ENCODE data around the gene PCDHGB5. TPM values are rescaled to one million over a fixed set of nuclear protein-coding genes. Genes with fewer than 3 reads are reported as not detected.
"Not testable (repeated sequence)": the region's sequence is repeated elsewhere in the genome, so short reads cannot be mapped to it uniquely, and the experiment has no call there.

Gene PCDHGB5
- total RNA-seq, 2 experiments from 2014 or later = not detected

DNA sequence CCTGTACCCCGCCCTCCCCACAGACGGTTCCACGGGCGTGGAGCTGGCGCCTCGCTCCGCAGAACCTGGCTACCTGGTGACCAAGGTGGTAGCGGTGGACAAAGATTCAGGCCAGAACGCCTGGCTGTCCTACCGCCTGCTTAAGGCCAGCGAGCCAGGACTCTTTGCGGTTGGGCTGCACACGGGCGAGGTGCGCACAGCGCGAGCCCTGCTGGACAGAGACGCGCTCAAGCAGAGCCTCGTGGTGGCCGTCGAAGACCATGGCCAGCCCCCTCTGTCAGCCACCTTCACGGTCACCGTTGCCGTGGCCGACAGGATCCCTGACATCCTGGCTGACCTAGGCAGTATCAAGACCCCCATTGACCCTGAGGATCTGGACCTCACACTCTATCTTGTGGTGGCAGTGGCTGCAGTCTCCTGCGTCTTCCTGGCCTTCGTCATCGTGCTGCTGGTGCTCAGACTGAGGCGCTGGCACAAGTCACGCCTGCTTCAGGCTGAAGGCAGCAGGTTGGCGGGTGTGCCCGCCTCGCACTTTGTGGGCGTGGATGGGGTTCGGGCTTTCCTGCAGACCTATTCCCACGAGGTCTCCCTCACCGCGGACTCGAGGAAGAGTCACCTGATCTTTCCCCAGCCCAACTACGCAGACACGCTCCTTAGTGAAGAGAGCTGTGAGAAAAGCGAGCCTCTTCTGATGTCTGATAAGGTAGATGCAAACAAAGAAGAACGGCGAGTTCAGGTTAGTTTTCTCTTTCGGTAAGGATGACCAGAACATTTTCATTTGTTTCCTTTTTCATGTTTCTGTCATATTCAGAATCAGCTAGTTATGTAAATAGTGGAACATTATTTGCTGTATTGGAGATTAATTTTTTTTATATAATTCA, 31.5 kb upstream of the PCDHGB5 start:
- Mint-ChIP-seq H3K36me3 (peaks cover 5% of the 10 kb centered on the region), H3K4me3 (no peak overlapping the region), H3K9me3 (ENCODE audit: low read depth) (peaks cover 13% of the 10 kb centered on the region), H3K27me3 (peaks cover 77% of the 10 kb centered on the region), H3K27ac (no peak overlapping the region), H3K4me1 (peaks cover 2% of the 10 kb centered on the region)
- no peak for ATAC-seq
- no peak for DNase-seq
- CTCF ChIA-PET = interaction anchor here (0.7 kb wide), 1 partner anchor 189 kb away, joined by 3 read pairs; the partner anchor contains the start of gene PCDHB8

DNA sequence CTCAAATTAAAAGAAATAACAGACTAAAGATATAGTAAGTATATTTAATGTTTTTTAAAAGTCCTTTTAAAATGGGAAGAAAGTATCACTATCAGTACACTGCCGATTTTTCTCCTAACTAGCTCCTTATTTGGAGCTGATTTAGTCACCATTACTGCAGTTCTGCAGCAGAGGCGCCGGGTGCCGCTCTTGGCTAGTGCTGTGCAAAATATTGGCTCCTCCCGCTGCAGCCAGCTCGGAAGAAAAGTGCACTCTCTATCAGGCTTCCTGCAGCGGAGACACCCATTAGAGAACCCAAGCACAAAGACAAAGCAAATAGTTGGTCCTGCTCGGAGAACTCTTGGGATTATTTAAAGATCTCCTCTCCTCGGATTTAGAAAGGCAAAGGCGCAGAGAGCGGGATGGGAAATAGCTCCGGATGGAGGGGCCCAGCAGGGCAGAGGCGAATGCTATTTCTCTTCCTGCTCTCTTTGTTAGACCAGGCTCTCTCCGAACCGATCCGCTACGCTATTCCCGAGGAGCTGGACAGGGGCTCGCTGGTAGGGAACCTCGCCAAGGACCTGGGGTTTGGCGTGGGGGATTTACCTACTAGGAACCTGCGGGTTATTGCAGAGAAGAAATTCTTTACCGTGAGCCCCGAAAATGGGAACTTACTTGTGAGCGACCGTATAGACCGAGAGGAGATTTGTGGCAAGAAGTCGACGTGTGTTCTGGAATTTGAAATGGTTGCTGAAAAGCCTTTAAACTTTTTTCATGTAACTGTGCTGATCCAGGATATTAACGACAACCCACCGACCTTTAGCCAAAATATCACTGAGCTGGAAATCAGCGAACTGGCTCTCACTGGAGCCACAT, 27.5 kb upstream of the PCDHGB5 start, which contains the start of gene PCDHGB3:
TSS of gene PCDHGB3 (plus strand) at position 249 of the 855 bp plus-strand sequence. CDS start at position 402, 153 bp downstream.
- Mint-ChIP-seq H3K4me1 (peaks cover 2% of the 10 kb centered on the region), H3K27ac (no peak within 1 kb of the TSS), H3K9me3 (ENCODE audit: low read depth) (peaks cover 17% of the 10 kb centered on the region), H3K27me3 (peaks cover 71% of the 10 kb centered on the region), H3K36me3 (no peaks in the 10 kb centered on the region), H3K4me3 (peak within 1 kb of the TSS; percentile 40)
- ATAC-seq (no peak), DNase-seq (no peak)
- CTCF ChIA-PET = interaction anchor here (0.7 to 2.0 kb wide), 13 partner anchors 9 to 284 kb away, joined by 3 to 13 read pairs (median 4); partner anchors contain the start of genes PCDHGA10, PCDHGA12, PCDHGA4 and PCDHGA9

DNA sequence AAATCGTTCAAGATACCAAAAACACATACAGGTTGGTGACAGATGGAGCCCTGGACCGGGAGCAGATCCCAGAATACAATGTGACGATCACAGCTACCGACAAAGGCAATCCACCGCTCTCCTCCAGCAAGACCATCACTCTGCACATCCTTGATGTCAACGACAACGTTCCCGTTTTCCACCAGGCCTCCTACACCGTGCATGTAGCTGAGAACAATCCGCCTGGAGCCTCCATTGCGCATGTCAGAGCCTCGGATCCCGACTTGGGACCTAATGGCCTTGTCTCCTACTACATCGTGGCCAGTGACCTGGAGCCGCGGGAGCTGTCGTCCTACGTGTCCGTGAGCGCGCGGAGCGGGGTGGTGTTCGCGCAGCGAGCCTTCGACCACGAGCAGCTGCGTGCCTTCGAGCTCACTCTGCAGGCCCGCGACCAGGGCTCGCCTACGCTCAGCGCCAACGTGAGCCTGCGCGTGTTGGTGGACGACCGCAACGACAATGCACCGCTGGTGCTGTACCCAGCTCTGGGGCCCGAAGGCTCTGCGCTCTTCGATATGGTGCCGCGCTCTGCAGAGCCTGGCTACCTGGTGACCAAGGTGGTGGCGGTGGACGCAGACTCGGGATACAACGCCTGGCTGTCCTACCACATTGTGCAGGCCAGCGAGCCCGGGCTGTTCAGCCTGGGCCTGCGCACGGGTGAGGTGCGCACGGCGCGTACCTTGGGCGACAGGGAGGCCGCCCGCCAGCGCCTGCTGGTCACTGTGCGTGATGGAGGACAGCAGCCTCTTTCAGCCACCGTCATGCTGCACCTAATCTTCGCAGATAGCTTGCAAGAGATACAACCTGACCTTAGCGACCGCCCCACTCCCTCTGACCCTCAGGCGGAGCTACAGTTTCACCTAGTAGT, 25.9 kb upstream of the PCDHGB5 start:
- DNase-seq = no peak
- H3K27me3 Mint-ChIP-seq = peaks cover 64% of the 10 kb centered on the region
- no peak for ATAC-seq
- H3K4me1 Mint-ChIP-seq = peaks cover 2% of the 10 kb centered on the region
- peaks cover 20% of the 10 kb centered on the region for H3K9me3 Mint-ChIP-seq (ENCODE audit: low read depth)
- CTCF ChIA-PET = interaction anchor here (1.0 to 1.8 kb wide), 3 partner anchors 9 to 50 kb away, joined by 3 to 5 read pairs (median 4); partner anchors contain the start of gene PCDHGA11
- H3K27ac Mint-ChIP-seq = no peak overlapping the region
- H3K4me3 Mint-ChIP-seq = no peak overlapping the region
- H3K36me3 Mint-ChIP-seq = no peaks in the 10 kb centered on the region

DNA sequence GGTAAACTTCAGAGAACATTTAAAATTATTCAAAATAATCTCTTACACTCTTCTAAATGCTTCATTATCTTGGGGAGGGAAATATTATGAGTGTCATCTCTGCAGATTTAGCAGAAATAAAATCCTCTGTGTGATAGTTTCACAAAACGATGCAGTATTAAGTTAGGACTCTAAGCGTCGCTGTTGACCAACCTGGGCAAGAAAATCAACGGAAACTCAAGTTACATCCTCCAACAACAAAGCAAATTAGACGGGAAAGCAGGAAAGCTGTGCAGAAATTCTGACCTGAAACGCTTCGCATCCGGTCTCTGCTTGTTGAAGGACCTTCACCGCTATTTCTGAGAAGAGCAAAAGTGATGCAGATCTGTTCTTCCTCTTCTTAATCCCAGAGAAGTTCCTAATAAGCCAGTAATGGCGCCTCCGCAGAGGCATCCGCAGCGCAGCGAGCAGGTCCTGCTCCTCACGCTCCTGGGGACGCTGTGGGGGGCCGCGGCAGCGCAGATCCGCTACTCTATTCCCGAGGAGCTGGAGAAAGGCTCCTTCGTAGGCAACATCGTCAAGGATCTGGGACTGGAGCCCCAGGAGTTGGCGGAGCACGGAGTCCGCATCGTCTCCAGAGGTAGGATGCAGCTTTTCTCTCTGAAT, 24.0 kb upstream of the PCDHGB5 start, which contains the start of gene PCDHGA6:
TSS of gene PCDHGA6 (plus strand) at position 219 of the 645 bp plus-strand sequence. CDS start at position 412, 193 bp downstream.
- CTCF ChIA-PET = interaction anchor here (1.7 kb wide), 1 partner anchor 56 kb away, joined by 4 read pairs; the partner anchor contains the start of gene PCDHGA12
- no peak for ATAC-seq

DNA sequence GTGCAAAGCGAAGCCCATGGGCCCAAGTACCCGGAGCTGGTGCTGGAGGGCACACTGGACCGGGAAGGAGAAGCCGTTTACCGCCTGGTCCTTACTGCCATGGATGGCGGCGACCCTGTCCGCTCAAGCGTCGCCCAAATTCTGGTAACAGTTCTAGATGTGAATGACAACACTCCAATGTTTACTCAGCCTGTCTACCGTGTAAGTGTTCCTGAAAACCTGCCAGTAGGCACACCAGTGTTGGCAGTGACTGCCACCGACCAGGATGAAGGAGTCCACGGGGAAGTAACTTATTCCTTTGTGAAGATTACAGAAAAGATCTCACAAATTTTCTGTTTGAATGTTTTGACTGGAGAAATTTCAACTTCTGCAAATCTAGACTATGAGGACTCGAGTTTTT, 23.1 kb upstream of the PCDHGB5 start:
- ATAC-seq = no peak
- H3K9me3 Mint-ChIP-seq (ENCODE audit: low read depth) = peaks cover 25% of the 10 kb centered on the region
- DNase-seq = no peak
- H3K27me3 Mint-ChIP-seq = peaks cover 54% of the 10 kb centered on the region
- CTCF ChIA-PET = interaction anchor here (1.7 kb wide), 1 partner anchor 55 kb away, joined by 4 read pairs; the partner anchor contains the start of gene PCDHGA12
- no peak overlapping the region for H3K4me3 Mint-ChIP-seq
- peaks cover 2% of the 10 kb centered on the region for H3K4me1 Mint-ChIP-seq
- no peaks in the 10 kb centered on the region for H3K36me3 Mint-ChIP-seq
- no peak overlapping the region for H3K27ac Mint-ChIP-seq

More for the DNA sequence above, 24.0 kb upstream of the PCDHGB5 start, which contains the start of gene PCDHGA6:
- no peak within 1 kb of the TSS for H3K27ac Mint-ChIP-seq
- peaks cover 2% of the 10 kb centered on the region for H3K4me1 Mint-ChIP-seq
- H3K9me3 Mint-ChIP-seq (ENCODE audit: low read depth) = peaks cover 24% of the 10 kb centered on the region
- H3K36me3 Mint-ChIP-seq = no peaks in the 10 kb centered on the region
- no peak for DNase-seq
- H3K4me3 Mint-ChIP-seq = no peak within 1 kb of the TSS
- peaks cover 53% of the 10 kb centered on the region for H3K27me3 Mint-ChIP-seq

DNA sequence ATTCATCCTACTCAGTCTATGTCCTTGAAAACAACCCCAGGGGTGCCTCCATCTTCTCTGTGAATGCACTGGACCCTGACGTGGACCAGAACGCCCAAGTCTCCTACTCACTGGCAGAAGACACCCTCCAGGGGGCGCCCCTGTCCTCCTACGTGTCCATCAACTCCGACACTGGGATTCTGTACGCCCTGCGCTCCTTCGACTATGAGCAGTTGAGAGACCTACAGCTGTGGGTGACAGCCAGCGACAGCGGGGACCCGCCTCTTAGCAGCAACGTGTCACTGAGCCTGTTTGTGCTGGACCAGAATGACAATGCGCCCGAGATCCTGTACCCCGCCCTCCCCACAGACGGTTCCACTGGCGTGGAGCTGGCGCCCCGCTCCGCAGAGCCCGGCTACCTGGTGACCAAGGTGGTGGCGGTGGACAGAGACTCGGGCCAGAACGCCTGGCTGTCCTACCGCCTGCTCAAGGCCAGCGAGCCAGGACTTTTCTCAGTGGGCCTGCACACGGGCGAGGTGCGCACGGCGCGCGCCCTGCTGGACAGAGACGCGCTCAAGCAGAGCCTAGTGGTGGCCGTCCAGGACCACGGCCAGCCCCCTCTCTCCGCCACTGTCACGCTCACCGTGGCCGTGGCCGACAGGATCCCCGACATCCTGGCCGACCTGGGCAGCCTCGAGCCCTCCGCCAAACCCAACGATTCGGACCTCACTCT, 22.1 kb upstream of the PCDHGB5 start:
- H3K27me3 Mint-ChIP-seq = peaks cover 49% of the 10 kb centered on the region
- DNase-seq = not testable (repeated sequence)

DNA sequence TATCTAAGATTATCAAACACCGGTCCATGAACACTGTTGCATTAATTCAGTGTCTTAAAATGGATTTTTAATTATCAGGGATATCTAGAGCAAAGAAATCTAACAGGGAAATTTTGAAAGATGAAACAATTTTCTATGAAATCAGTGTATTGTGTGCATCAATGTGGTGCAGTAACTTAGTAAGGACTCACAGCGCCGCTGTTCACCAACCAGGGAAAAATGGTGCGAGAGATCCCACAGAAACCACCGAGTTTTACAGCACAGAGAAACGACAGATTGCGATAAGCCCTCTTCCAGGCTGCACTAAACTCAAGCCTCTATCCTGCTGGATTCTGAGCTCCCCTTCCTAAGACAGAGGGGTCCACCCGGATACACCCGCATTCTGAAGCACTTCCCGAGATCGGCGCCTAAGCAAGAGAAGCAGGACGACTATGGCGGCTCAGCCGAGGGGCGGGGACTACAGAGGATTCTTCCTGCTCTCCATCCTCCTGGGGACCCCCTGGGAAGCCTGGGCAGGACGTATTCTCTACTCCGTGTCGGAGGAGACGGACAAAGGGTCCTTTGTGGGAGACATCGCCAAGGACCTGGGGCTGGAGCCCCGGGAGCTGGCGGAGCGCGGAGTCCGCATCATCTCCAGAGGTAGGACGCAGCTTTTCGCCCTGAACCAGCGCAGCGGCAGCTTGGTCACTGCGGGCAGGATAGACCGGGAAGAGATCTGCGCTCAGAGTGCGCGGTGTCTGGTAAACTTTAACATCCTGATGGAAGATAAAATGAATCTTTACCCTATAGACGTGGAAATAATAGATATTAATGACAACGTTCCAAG, 15.1 kb upstream of the PCDHGB5 start, which contains the start of gene PCDHGA7:
TSS of gene PCDHGA7 (plus strand) at position 274 of the 826 bp plus-strand sequence. CDS start at position 432, 158 bp downstream.
- peak within 1 kb of the TSS; percentile 28 for H3K27ac Mint-ChIP-seq
- H3K27me3 Mint-ChIP-seq = peaks cover 57% of the 10 kb centered on the region
- peaks cover 7% of the 10 kb centered on the region for H3K9me3 Mint-ChIP-seq (ENCODE audit: low read depth)
- DNase-seq = no peak
- no peak within 1 kb of the TSS for H3K4me3 Mint-ChIP-seq
- ATAC-seq = no peak
- CTCF ChIA-PET = interaction anchor here (0.9 kb wide), 1 partner anchor 13 kb away, joined by 3 read pairs; no protein-coding TSS in a partner anchor
- no peaks in the 10 kb centered on the region for H3K4me1 Mint-ChIP-seq
- H3K36me3 Mint-ChIP-seq = peaks cover 2% of the 10 kb centered on the region

More for the DNA sequence above, 22.1 kb upstream of the PCDHGB5 start:
- H3K27ac Mint-ChIP-seq, H3K4me1 Mint-ChIP-seq, H3K4me3 Mint-ChIP-seq, H3K36me3 Mint-ChIP-seq, ATAC-seq, CTCF ChIA-PET: not testable (repeated sequence)
- peaks cover 25% of the 10 kb centered on the region for H3K9me3 Mint-ChIP-seq (ENCODE audit: low read depth)

DNA sequence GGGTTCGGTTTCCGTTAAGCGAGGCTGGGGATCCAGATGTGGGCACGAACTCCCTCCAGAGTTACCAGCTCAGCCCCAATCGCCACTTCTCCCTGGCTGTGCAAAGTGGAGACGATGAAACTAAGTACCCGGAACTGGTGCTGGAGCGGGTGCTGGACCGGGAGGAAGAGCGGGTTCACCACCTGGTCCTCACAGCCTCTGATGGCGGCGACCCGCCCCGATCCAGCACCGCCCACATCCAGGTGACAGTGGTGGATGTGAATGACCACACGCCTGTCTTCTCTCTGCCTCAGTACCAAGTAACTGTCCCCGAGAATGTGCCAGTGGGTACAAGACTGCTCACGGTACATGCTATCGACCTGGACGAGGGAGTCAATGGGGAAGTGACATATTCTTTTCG, 14.4 kb upstream of the PCDHGB5 start:
- H3K4me3 Mint-ChIP-seq = no peak overlapping the region
- H3K27me3 Mint-ChIP-seq = peaks cover 59% of the 10 kb centered on the region
- peaks cover 7% of the 10 kb centered on the region for H3K9me3 Mint-ChIP-seq (ENCODE audit: low read depth)
- DNase-seq (no peak), ATAC-seq (no peak)
- peaks cover 2% of the 10 kb centered on the region for H3K36me3 Mint-ChIP-seq
- no peaks in the 10 kb centered on the region for H3K4me1 Mint-ChIP-seq
- CTCF ChIA-PET = interaction anchor here (0.9 kb wide), 1 partner anchor 12 kb away, joined by 3 read pairs; no protein-coding TSS in a partner anchor
- peak overlapping the region; percentile 28 for H3K27ac Mint-ChIP-seq

DNA sequence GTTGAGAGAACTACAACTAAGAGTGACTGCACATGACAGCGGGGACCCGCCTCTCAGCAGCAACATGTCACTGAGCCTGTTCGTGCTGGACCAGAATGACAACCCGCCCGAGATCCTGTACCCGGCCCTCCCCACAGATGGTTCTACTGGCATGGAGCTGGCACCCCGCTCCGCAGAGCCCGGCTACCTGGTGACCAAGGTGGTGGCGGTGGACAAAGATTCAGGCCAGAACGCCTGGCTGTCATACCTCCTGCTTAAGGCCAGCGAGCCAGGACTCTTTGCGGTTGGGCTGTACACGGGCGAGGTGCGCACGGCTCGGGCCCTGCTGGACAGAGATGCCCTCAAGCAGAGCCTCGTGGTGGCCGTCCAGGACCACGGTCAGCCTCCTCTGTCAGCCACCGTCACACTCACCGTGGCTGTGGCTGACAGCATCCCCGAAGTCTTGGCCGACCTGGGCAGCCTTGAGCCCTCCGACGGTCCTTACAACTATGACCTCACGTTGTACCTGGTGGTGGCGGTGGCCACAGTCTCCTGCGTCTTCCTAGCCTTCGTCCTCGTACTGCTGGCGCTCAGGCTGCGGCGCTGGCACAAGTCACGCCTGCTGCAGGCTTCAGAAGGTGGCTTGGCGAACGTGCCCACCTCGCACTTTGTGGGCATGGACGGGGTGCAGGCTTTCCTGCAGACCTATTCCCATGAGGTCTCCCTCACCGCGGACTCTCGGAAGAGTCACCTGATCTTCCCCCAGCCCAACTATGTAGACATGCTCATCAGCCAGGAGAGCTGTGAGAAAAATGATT, 13.1 kb upstream of the PCDHGB5 start:
- Mint-ChIP-seq H3K4me3 (no peak overlapping the region), H3K4me1 (no peaks in the 10 kb centered on the region), H3K36me3 (peaks cover 5% of the 10 kb centered on the region), H3K9me3 (ENCODE audit: low read depth) (peaks cover 9% of the 10 kb centered on the region), H3K27ac (no peak overlapping the region), H3K27me3 (peaks cover 58% of the 10 kb centered on the region)
- CTCF ChIA-PET = no interaction called here
- DNase-seq (no peak), ATAC-seq (no peak)
